Activated CD8-positive, alpha-beta T cell treated with anti-CD3 and anti-CD28 coated beads for 36 hours (primary cell): ENCODE measurements around the gene MCF2L. TPM values are rescaled to one million over a fixed set of nuclear protein-coding genes. Genes with fewer than 3 reads are reported as not detected.

Experiments used
- ATAC-seq: fragments of 200-7000 bp; cut with Tn5 transposase; one replicate; pipeline ENCODE4 v1.10.0; 2021; ENCODE audit warnings: mild to moderate bottlenecking, moderate library complexity
- CTCF ChIA-PET: fragments of 350-600 bp; sonication (Branson Sonifier 250); formaldehyde crosslinking; loops from one replicate; lab custom pipeline; 2021; ENCODE audit warnings: antibody characterized with exemption; lab: Charles Lee
- POLR2A ChIA-PET: fragments of 350-600 bp; sonication (Branson Sonifier 250); formaldehyde crosslinking; loops from one replicate; lab custom pipeline; 2021; ENCODE audit warnings: antibody characterized with exemption; lab: Charles Lee
- DNase-seq: peaks from one replicate; pipeline ENCODE4 v3.0.0-alpha.2; 2020
- H3K27ac Mint-ChIP-seq: one replicate; pipeline ENCODE4 v1.8.0; 2021; ENCODE audit warnings: mild to moderate bottlenecking, mixed read lengths
- H3K27me3 Mint-ChIP-seq: one replicate; pipeline ENCODE4 v1.8.0; 2021; ENCODE audit warnings: mixed read lengths
- H3K36me3 Mint-ChIP-seq: one replicate; pipeline ENCODE4 v1.8.0; 2021; ENCODE audit warnings: low read depth, mixed read lengths
- H3K4me1 Mint-ChIP-seq: one replicate; pipeline ENCODE4 v1.8.0; 2021; ENCODE audit warnings: low read depth, mixed read lengths
- H3K4me3 Mint-ChIP-seq: one replicate; pipeline ENCODE4 v1.8.0; 2021; ENCODE audit warnings: mild to moderate bottlenecking, moderate library complexity, mixed read lengths
- H3K9me3 Mint-ChIP-seq: one replicate; pipeline ENCODE4 v1.8.0; 2021; ENCODE audit warnings: mixed read lengths
- CTCF ChIP-seq: fragments of 200-600 bp; IDR thresholded peaks from one replicate; pipeline ENCODE4 v1.8.0; 2022; ENCODE audit warnings: antibody characterized with exemption, mild to moderate bottlenecking
- intact Hi-C: fragments of 100-400 bp; cut with micrococcal nuclease; formaldehyde crosslinking; loops from one replicate; pipeline ENCODE4 v1.10.0; 2022
- total RNA-seq, 2 experiments: library from RNA; stranded (reverse); gene quantifications; one replicate each; pipeline ENCODE4 v1.2.3, GENCODE V29; 2021

Gene MCF2L
- total RNA-seq, 2 experiments from 2014 or later = 7.6 to 8.9 TPM

- intact Hi-C loops = no loop called here
- POLR2A ChIA-PET = no interaction called here
- Mint-ChIP-seq H3K4me1 (peaks cover 2% of the 10 kb centered on the region), H3K4me3 (no peak overlapping the region), H3K27ac (no peak overlapping the region), H3K36me3 (no peaks in the 10 kb centered on the region), H3K9me3 (no peaks in the 10 kb centered on the region), H3K27me3 (no peaks in the 10 kb centered on the region)
- CTCF ChIA-PET = no interaction called here
- ATAC-seq (no peak), DNase-seq (no peak)
- no peak for TF ChIP-seq CTCF
Observed at GRCh38 chr13:112995395-112996191, 26.6 kb downstream of the MCF2L start.

- H3K4me1 Mint-ChIP-seq = peaks cover 7% of the 10 kb centered on the region
- no peak for ATAC-seq
- H3K27me3 Mint-ChIP-seq = no peaks in the 10 kb centered on the region
- POLR2A ChIA-PET = no interaction called here
- no peaks in the 10 kb centered on the region for H3K9me3 Mint-ChIP-seq
- CTCF ChIA-PET = no interaction called here
- no peaks in the 10 kb centered on the region for H3K36me3 Mint-ChIP-seq
- H3K4me3 Mint-ChIP-seq = no peak overlapping the region
- intact Hi-C loops = no loop called here
- no peak for TF ChIP-seq CTCF
- no peak overlapping the region for H3K27ac Mint-ChIP-seq
- no peak for DNase-seq
Observed at GRCh38 chr13:112996671-112997091, 27.7 kb downstream of the MCF2L start.

- POLR2A ChIA-PET = no interaction called here
- Mint-ChIP-seq H3K9me3 (no peaks in the 10 kb centered on the region), H3K27me3 (no peaks in the 10 kb centered on the region), H3K27ac (no peak overlapping the region), H3K4me3 (no peak overlapping the region), H3K36me3 (no peaks in the 10 kb centered on the region), H3K4me1 (peaks cover 7% of the 10 kb centered on the region)
- DNase-seq (no peak), ATAC-seq (no peak)
- intact Hi-C loops = no loop called here
- CTCF ChIA-PET = interaction anchor here (0.6 to 1.7 kb wide), 2 partner anchors 29 to 32 kb away, joined by 3 to 6 read pairs; no protein-coding TSS in a partner anchor
- no peak for TF ChIP-seq CTCF
Observed at GRCh38 chr13:112997188-112998130, 28.4 kb downstream of the MCF2L start.

- Mint-ChIP-seq H3K4me3 (no peak overlapping the region), H3K4me1 (peaks cover 7% of the 10 kb centered on the region), H3K27me3 (no peaks in the 10 kb centered on the region), H3K9me3 (no peaks in the 10 kb centered on the region), H3K36me3 (no peaks in the 10 kb centered on the region), H3K27ac (no peak overlapping the region)
- no peak for TF ChIP-seq CTCF
- ChIA-PET CTCF (interaction anchor here (1.7 to 2.9 kb wide), 2 partner anchors 30 to 31 kb away, joined by 6 read pairs; partner anchors contain the start of gene MCF2L), POLR2A (no interaction called here)
- intact Hi-C loops = no loop called here
- no peak for DNase-seq
- no peak for ATAC-seq
Observed at GRCh38 chr13:112998521-112999280, 29.7 kb downstream of the MCF2L start.
